Measurements from ENCODE around the gene SDK1.

SDK1 gene

DNA sequence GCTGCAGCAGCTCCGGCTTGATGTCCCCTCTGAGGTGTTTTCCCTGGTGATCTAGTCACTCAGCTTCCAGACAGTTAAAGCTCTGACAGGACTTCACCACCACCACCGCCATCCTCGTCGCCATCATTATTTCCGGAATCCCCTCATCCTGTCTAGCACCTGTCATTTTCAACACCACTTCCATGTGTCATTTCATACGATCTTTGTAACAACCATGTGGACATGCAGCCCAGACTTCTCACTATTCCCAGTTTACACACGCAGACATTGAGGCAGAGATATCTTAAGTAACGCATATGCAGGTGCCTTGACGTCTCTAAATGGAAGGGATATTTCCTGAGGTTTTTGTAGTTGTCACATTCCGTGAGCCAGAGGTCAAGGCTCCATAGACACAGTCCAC, 850.5 kb downstream of the SDK1 start:
- DNase-seq (ENCODE audit: extremely low read depth, low read depth) = no peak
- H3K4me3 ChIP-seq (replicated peaks; ENCODE audit: low read depth, low read length) = no peak overlapping the region
- no peak for TF ChIP-seq CTCF (IDR thresholded peaks at IDR 0.05; ENCODE audit: low read depth, low read length, missing control alignments)

- no peak overlapping the region for H3K4me3 ChIP-seq (replicated peaks; ENCODE audit: low read depth, low read length)
- no peak for DNase-seq (ENCODE audit: extremely low read depth, low read depth)
- no peak for TF ChIP-seq CTCF (IDR thresholded peaks at IDR 0.05; ENCODE audit: low read depth, low read length, missing control alignments)
These were observed 851.0 kb downstream of the SDK1 start for GRCh38 chr7:4151926-4152549.

- H3K4me3 ChIP-seq (replicated peaks; ENCODE audit: low read depth, low read length) = no peak overlapping the region
- no peak for TF ChIP-seq CTCF (IDR thresholded peaks at IDR 0.05; ENCODE audit: low read depth, low read length, missing control alignments)
- no peak for DNase-seq (ENCODE audit: extremely low read depth, low read depth)
These were observed 854.0 kb downstream of the SDK1 start for GRCh38 chr7:4154882-4155535.

DNA sequence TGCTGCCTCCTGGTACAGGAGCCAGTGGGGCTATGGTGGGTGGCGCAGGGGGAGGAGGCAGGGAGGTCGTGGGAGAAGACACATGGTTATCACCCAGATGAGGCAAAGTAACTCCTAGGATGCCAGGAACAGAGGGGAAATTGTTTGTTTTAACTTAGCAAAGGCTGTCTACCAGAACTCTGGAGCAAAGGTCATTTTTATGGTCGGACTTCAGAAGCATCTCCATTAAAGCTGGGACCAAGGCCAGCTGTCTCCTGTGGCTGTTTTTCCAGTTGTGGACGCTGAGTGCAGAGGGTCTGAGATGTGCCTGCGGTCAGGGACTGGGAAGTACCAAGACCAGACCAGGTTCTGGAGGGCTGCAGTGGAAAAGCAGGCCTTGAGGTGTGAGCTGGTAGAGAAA, 855.1 kb downstream of the SDK1 start:
- no peak overlapping the region for H3K4me3 ChIP-seq (replicated peaks; ENCODE audit: low read depth, low read length)
- TF ChIP-seq CTCF (IDR thresholded peaks at IDR 0.05; ENCODE audit: low read depth, low read length, missing control alignments) = no peak
- no peak for DNase-seq (ENCODE audit: extremely low read depth, low read depth)

- no peak overlapping the region for H3K4me3 ChIP-seq (replicated peaks; ENCODE audit: low read depth, low read length)
- no peak for TF ChIP-seq CTCF (IDR thresholded peaks at IDR 0.05; ENCODE audit: low read depth, low read length, missing control alignments)
- no peak for DNase-seq (ENCODE audit: extremely low read depth, low read depth)
These were observed 856.6 kb downstream of the SDK1 start for GRCh38 chr7:4157651-4158050.

GRCh38 chr7:4158441-4159153, 857.5 kb downstream of the SDK1 start:
- DNase-seq (ENCODE audit: extremely low read depth, low read depth) = no peak
- TF ChIP-seq CTCF (IDR thresholded peaks at IDR 0.05; ENCODE audit: low read depth, low read length, missing control alignments) = no peak
- H3K4me3 ChIP-seq (replicated peaks; ENCODE audit: low read depth, low read length) = no peak overlapping the region
